HG02885 (cell line): ENCODE results near the gene LCT.

Experiments used
- ATAC-seq: cut with Tn5 transposase; IDR thresholded peaks from one replicate; pipeline ENCODE4 v1.9.1; 2021; ENCODE audit warnings: mild to moderate bottlenecking; ENCODE audit not compliant: unreplicated experiment, poor library complexity

LCT gene

DNA sequence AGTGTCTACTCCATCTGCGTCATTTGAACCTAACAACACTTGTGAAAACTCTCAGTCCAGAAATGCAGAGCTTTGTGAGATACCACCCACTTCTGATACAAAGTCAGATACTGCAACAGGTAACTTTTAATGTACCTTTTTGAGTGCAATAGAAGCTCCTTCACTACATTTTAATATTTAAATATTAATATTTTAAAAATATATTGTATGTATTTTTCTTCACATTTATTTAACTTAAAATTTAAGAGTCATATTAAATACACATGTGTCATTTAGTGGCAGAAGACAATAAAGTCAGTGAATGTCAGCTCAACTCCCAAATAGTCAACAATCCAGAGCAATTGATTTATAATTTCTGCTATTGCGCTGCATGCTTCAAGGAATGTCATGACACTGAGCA is 81.4 kb downstream of the LCT start:
- ATAC-seq: no peak

DNA sequence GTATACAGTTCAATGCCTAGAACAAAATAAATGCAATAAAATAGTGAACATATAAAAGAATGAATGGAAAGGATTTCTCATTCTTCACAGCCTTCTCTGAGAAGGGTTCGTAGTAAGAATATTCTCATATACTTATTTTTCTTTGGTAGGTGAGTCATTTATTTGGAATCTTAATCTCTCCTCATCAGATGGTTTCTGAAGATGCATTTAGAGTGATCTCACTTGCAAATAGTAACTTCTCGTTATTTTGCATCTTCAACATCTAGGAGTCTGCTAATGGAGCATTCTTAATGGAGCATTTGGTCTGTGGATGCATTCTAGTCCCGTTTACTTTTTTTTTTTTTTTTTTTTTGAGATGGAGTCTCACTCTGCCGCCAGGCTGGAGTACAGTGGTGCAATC is 91.4 kb downstream of the LCT start:
- no peak for ATAC-seq

DNA sequence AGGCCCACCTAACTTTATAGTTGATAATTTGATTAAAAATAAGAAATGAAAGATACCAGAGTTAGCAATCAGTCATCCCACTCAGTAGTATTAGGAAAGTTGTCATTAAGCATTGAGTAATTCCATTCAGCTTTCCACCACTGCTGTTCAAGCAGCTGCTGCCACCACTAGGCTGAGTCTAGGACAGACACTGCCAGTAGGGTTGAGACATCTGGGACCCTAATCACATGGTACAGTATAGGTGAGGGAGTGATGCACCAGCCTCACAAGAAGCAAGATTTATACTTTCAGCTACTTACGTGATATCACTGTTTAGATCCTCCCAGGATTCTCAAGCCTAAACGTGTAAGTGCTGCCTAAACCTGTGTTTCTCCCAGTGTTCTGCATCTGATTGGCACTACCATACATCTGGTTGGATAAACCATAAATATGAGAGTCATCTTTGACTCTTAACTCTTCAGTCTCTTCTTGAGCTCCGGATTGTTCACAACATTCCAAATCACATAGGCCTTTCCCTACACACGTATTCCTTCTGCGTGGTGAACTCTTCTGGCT is 92.1 kb downstream of the LCT start:
- no peak for ATAC-seq

DNA sequence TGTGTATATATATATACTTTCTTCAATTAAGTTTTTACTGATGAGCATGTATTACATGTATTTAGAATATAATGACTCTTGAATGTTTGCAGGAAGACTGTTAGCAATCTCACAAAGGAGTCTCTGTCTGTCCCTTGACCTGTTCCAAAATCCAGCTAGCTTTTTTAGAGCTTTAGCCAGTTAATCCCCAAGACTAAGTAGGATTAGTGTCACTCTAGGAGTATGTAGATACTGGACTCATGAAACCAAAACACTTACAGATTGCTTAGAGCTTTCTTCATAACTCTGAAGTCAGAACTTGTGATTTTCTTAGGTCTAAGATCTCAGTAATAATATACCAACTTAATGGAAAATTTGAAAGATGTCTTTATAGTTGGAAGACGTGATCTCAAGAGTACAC is 93.1 kb downstream of the LCT start:
- no peak for ATAC-seq

DNA sequence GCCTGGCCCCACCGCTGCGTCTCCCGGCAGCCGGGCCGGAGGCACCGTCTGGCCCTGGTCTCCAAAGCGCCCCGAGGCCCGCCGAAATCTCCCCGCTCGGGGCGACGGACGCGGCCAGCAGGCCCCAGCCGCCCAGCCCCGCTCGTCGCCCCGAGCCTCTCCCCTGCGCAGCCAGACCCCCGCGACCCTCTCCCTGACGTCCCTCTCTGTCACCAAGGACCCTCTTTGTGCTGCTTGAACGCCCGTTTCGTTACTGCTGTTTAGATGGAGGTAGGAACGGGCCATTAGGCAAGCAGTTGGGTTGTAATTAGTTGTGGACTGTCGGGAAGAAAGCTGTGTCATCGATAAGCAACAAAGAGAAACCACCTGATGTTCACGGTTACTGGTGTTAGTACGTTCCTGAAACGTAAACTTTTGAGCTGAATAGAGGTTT is 94.6 kb downstream of the LCT start:
- peak; percentile 20 for ATAC-seq

DNA sequence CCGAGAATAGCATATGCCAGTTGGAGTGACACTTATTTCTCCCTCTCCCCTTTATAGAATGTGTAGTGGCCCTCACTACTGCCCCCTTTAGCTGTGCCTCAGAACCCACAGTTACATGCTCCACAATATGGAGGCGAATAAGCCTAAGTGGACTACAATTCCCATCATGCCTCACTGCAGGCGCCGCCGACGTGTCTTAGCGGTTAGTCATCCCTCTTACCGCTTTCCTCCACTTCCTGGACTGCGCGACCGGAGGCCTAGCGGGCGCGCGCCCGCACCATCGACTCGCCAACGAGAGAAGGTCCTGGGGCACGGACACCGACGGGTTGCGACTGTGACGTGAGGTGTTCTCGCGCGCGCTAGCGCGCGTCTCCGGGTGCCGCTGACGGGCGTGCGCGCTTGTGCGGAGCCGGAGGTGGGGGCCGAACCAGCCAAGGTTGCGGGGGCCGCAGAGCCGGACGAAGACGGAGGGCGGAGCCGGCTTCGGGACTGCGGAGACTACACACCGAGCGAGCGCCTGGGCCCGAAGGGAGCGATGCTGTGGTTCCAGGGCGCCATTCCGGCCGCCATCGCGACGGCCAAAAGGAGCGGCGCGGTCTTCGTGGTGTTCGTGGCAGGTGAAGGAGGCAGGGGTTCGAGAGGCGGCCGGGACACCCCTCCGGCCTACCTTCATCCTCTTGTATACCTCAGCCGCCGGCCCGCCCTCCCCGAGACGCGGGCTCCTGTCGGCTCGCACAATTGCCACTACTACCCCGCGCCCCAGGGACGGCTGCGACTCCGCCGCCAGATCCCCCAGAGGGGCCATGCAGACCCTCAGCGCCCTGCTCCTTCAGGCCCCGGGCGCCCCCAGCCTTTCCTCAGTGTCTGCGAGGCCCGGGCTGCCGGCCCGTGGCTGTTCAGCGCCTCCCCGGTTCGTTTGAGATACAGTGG is 95.3 kb downstream of the LCT start, which contains the start of gene UBXN4:
UBXN4 (plus strand) TSS at position 461 of the 930 bp plus-strand sequence; CDS start at position 536, 75 bp downstream.
- ATAC-seq: peak; percentile 92

DNA sequence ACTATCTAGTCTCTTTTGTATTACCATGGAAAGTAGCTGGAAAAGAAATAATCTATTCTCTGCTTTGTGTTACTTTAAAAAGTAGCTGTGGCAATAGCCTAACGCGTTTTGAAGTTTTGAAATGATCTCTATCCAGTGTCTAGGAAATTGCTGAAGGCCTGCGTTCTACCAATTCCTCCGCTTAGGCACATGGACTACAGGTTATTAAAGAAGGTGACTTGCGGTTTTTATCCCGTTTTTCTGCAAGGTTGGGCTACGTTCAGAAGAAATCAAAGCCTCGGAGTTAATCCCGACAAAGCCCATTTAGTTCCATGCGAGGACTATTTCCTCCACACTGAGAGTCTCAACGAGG is 96.0 kb downstream of the LCT start:
- ATAC-seq: no peak

DNA sequence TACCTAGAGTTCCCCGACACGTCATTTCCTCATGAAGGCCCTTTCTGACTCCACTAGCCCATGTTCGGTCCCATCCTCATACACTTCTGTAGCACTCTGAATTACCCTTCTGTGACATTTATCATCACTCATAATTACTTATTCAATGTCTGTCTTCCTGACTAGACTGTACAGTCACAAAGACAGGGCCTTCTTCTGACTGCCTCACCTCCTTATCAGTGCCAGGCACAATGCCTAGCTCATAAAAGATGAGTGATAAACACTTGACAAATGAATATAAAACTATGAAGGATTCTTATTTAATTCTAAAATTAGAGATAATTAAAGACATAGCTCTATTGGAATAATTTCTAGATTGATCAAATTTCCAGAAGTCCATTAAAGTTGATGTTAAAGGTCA is 96.8 kb downstream of the LCT start:
- ATAC-seq: no peak
